Measurements from ENCODE around the gene EHMT1.
A peak's percentile ranks its signal among the peaks of the same experiment; 100 is the strongest.

Gene EHMT1

DNA sequence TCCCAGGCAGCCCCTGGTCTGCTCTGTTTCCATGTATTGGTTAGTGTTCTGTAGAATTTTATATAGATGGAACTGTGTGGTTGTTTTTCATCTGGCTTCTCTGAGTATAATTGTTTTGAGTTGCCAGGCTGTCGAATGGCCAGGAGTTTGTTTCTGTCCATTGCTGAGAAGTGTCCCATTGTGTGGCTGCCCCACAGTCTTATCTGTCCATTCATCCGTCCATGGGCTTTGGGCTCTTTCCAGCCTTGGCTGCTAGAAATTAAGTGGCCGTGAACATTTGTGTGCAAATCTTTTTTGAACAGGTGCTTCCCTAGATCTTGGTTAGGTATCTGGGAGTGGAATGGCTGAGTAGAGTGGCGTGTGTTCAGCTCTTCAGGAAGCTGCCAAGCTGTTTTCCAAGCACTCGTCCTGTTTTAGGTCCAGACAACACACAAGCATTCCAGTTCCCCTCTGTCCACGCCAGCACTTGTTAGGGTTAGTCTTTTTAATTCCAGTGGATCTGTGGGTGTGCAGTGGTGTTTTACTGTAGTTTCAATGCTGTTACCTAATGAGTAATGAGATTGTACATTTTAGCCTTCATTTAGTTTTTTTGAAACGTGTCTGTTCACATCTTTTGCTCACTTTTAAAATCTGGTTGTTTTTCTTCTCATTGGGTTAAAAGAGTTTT, 136.6 kb downstream of the EHMT1 start:
- H3K9me3 ChIP-seq (ENCODE audit: severe bottlenecking), result no peaks in the 10 kb centered on the region
- H3K36me3 ChIP-seq (ENCODE audit: low read depth), result peaks cover 49% of the 10 kb centered on the region
- DNase-seq (ENCODE audit: low spot score), result no peak
- TF ChIP-seq, protein P1, sequence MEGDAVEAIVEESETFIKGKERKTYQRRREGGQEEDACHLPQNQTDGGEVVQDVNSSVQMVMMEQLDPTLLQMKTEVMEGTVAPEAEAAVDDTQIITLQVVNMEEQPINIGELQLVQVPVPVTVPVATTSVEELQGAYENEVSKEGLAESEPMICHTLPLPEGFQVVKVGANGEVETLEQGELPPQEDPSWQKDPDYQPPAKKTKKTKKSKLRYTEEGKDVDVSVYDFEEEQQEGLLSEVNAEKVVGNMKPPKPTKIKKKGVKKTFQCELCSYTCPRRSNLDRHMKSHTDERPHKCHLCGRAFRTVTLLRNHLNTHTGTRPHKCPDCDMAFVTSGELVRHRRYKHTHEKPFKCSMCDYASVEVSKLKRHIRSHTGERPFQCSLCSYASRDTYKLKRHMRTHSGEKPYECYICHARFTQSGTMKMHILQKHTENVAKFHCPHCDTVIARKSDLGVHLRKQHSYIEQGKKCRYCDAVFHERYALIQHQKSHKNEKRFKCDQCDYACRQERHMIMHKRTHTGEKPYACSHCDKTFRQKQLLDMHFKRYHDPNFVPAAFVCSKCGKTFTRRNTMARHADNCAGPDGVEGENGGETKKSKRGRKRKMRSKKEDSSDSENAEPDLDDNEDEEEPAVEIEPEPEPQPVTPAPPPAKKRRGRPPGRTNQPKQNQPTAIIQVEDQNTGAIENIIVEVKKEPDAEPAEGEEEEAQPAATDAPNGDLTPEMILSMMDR (IDR thresholded peaks at IDR 0.05; ENCODE audit: poor library complexity, severe bottlenecking), result no peak
- H3K4me3 ChIP-seq (ENCODE audit: severe bottlenecking), result no peak overlapping the region
- no peak for ATAC-seq (ENCODE audit: low read depth)
- H3K4me1 ChIP-seq (ENCODE audit: insufficient read depth, poor library complexity, severe bottlenecking), result peaks cover 11% of the 10 kb centered on the region
- H3K27me3 ChIP-seq (ENCODE audit: insufficient read depth, poor library complexity, severe bottlenecking), result no peaks in the 10 kb centered on the region
- no peak overlapping the region for H3K27ac ChIP-seq (ENCODE audit: poor library complexity, severe bottlenecking)

DNA sequence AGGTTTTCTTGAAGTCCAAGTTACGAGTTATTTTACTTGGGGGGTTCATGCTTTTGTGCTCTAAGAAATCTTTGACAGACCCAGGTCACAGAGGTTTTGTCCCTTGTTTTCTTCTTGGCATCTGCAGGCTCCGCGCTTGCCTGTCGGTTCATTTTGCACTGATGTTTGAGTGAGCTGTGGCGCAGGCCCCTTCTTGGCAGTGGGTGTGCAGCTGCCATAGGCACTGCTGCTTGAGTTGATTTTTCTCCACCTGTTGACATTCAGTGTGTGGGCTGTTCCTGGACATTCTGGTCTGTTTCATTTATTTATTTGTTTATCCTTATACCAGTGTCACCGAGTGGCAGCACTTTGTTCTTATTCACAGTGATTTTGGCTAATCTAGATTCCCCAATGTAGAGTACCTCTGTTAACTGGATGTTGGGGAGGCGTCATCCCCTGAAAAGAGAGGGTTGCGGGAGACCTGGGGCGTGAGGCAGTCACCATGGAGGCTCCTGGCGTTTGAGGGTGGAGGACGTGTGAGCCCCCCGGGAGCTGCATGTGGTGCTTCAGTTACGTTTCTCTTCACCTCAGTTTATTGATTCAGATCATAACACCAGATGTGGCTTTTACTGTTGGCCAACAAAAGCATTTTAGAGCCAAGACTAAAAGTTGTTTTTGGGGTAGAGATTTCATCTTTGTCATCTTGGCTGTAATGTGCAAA, 137.4 kb downstream of the EHMT1 start:
- TF ChIP-seq, protein P1 (IDR thresholded peaks at IDR 0.05; ENCODE audit: poor library complexity, severe bottlenecking), result no peak
- Histone ChIP-seq H3K4me1 (ENCODE audit: insufficient read depth, poor library complexity, severe bottlenecking) (peaks cover 11% of the 10 kb centered on the region), H3K27ac (ENCODE audit: poor library complexity, severe bottlenecking) (peak overlapping the region; percentile 63), H3K4me3 (ENCODE audit: severe bottlenecking) (no peak overlapping the region), H3K9me3 (ENCODE audit: severe bottlenecking) (no peaks in the 10 kb centered on the region), H3K36me3 (ENCODE audit: low read depth) (peaks cover 56% of the 10 kb centered on the region), H3K27me3 (ENCODE audit: insufficient read depth, poor library complexity, severe bottlenecking) (no peaks in the 10 kb centered on the region)
- DNase-seq (ENCODE audit: low spot score) (no peak), ATAC-seq (ENCODE audit: low read depth) (no peak)

DNA sequence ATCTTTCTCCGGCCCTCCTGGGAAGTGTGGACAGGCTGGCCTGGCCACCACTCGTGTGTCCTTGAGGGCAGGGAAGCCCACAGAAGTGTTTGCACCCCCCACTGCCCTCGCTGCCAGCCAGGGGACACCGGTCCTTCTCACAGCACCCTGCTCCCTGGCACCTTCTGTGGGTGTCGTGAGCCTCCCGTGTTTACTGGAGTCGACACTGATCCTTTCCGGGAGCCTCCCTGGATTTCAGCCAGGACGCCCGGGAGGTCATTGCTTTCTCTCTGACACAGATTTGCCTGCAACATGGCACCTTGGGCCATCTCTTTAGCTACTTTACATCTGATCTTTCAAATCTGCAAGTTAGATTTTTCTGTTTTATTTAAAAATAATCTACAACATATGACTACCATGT, 138.3 kb downstream of the EHMT1 start:
- DNase-seq (ENCODE audit: low spot score) (no peak), ATAC-seq (ENCODE audit: low read depth) (no peak)
- Histone ChIP-seq H3K9me3 (ENCODE audit: severe bottlenecking) (no peaks in the 10 kb centered on the region), H3K27me3 (ENCODE audit: insufficient read depth, poor library complexity, severe bottlenecking) (no peaks in the 10 kb centered on the region), H3K36me3 (ENCODE audit: low read depth) (peaks cover 62% of the 10 kb centered on the region), H3K4me1 (ENCODE audit: insufficient read depth, poor library complexity, severe bottlenecking) (peaks cover 11% of the 10 kb centered on the region), H3K27ac (ENCODE audit: poor library complexity, severe bottlenecking) (peak overlapping the region; percentile 63), H3K4me3 (ENCODE audit: severe bottlenecking) (no peak overlapping the region)
- TF ChIP-seq, protein P1 (IDR thresholded peaks at IDR 0.05; ENCODE audit: poor library complexity, severe bottlenecking), result no peak

DNA sequence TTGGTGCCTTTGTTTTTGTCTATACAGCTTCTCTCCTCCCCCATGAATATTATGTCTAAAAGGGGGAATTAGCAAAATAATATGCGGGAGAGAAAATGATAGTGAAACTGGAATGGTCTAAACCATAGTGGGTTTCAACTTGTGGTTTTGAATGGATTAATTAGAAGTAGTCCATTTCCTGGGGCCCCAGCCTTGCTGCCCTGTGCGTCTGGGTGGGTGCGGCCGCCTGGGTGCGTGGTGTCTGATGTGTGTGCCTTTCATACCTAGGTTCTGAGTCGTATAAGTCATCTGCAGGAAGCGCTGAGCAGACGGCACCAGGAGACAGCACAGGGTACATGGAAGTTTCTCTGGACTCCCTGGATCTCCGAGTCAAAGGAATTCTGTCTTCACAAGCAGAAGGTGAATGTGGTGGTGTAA, 138.8 kb downstream of the EHMT1 start:
- H3K36me3 ChIP-seq (ENCODE audit: low read depth), result peaks cover 62% of the 10 kb centered on the region
- peak; percentile 92 for ATAC-seq (ENCODE audit: low read depth)

More for the DNA sequence above, 138.8 kb downstream of the EHMT1 start:
- DNase-seq (ENCODE audit: low spot score), result no peak
- Histone ChIP-seq H3K27ac (ENCODE audit: poor library complexity, severe bottlenecking) (peak overlapping the region; percentile 63), H3K4me1 (ENCODE audit: insufficient read depth, poor library complexity, severe bottlenecking) (peaks cover 11% of the 10 kb centered on the region), H3K27me3 (ENCODE audit: insufficient read depth, poor library complexity, severe bottlenecking) (no peaks in the 10 kb centered on the region), H3K4me3 (ENCODE audit: severe bottlenecking) (no peak overlapping the region), H3K9me3 (ENCODE audit: severe bottlenecking) (no peaks in the 10 kb centered on the region)
- TF ChIP-seq, protein P1 (IDR thresholded peaks at IDR 0.05; ENCODE audit: poor library complexity, severe bottlenecking), result no peak

All from RWPE2 (cell line).